GM03348 (cell line): ENCODE results near the gene ADRA2B.

ENCODE experiments used
- DNase-seq: peaks from one replicate; pipeline ENCODE4 v3.0.0; 2012; ENCODE audit warnings: low spot score

ADRA2B gene

GRCh38 chr2:96137321-96138178 lies 21.2 kb upstream of the ADRA2B start:
- no peak for DNase-seq

GRCh38 chr2:96136129-96136720 lies 19.9 kb upstream of the ADRA2B start:
- no peak for DNase-seq

GRCh38 chr2:96135621-96136020 lies 19.2 kb upstream of the ADRA2B start:
- DNase-seq = no peak

- DNase-seq = no peak
Observed at GRCh38 chr2:96135171-96135570, 18.8 kb upstream of the ADRA2B start.

- DNase-seq = no peak
Observed at GRCh38 chr2:96134421-96134820, 18.1 kb upstream of the ADRA2B start.

GRCh38 chr2:96131813-96132745 lies 15.7 kb upstream of the ADRA2B start:
- DNase-seq = no peak

GRCh38 chr2:96131152-96131812 lies 14.9 kb upstream of the ADRA2B start:
- no peak for DNase-seq

GRCh38 chr2:96130483-96130882 lies 14.1 kb upstream of the ADRA2B start:
- no peak for DNase-seq

- DNase-seq = no peak
Observed at GRCh38 chr2:96129528-96130120, 13.3 kb upstream of the ADRA2B start.

- DNase-seq = no peak
Observed at GRCh38 chr2:96128456-96128855, 12.1 kb upstream of the ADRA2B start.

GRCh38 chr2:96124406-96125265 lies 8.3 kb upstream of the ADRA2B start:
- DNase-seq = no peak

- no peak for DNase-seq
Observed at GRCh38 chr2:96123936-96124335, 7.6 kb upstream of the ADRA2B start.

- no peak for DNase-seq
Observed at GRCh38 chr2:96123290-96123689, 6.9 kb upstream of the ADRA2B start.

- DNase-seq = no peak
Observed at GRCh38 chr2:96122391-96122790, 6.0 kb upstream of the ADRA2B start.

- no peak for DNase-seq
Observed at GRCh38 chr2:96121414-96121813, 5.0 kb upstream of the ADRA2B start.

- DNase-seq = no peak
Observed at GRCh38 chr2:96120991-96121390, 4.6 kb upstream of the ADRA2B start.

- no peak for DNase-seq
Observed at GRCh38 chr2:96120091-96120720, 3.8 kb upstream of the ADRA2B start.

GRCh38 chr2:96119389-96119751 lies 3.0 kb upstream of the ADRA2B start:
- no peak for DNase-seq

GRCh38 chr2:96118698-96119388 lies 2.5 kb upstream of the ADRA2B start:
- DNase-seq = no peak
